Fibroblast of skin of right quadriceps (primary cell): ENCODE measurements around the gene RALBP1.

Source experiments
- DNase-seq: peaks from one replicate; pipeline ENCODE4 v3.0.0-alpha.2; 2013

RALBP1 gene

DNA sequence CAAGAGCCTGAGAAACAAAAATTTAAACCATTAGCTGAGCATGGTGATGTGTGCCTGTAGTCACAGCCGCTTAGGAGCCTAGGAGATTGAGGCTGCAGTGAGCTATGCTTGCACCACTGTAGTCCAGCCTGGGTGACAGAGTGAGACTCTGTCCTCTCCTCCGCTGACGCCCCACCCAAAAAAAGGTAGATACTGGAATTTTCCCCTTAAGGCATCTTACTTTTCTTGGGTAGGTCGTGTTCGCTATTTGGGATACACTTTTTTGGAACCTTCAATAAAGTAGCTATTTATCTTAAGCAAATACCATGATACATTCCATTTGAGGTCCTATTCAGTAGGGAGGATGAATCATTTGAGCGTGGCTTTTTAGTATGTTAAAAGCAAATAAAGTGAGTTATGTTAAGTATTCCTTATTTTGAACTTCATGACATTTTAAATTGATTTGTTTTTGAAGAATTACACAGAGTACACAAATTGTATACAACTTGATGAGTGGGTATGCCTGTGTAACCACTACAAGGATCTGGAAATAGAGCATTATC is 38.7 kb downstream of the RALBP1 start:
- DNase-seq, result peak; percentile 81

DNA sequence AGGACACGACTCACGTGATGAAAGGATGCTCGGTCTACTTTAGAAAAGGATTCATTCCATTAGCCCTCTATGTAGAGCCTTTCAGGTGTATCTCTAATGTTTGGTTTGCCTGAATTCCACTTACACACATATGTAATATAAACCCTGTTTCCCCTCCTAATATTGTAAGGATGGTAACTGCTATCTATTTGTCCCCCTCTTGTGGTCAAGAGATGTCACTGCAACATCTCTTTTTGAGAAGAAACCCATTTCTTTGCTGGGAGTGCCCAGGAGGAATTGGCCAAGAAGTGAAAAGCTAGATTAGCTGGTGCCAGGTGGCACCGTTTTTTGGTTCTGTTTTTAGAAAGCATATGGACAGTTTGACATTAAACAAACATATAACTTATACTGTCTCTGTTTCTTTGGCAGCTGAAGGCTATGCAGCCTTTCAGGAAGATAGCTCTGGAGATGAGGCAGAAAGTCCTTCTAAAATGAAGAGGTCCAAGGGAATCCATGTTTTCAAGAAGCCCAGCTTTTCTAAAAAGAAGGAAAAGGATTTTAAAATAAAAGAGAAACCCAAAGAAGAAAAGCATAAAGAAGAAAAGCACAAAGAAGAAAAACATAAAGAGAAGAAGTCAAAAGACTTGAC is 41.2 kb downstream of the RALBP1 start:
- peak; percentile 49 for DNase-seq

DNA sequence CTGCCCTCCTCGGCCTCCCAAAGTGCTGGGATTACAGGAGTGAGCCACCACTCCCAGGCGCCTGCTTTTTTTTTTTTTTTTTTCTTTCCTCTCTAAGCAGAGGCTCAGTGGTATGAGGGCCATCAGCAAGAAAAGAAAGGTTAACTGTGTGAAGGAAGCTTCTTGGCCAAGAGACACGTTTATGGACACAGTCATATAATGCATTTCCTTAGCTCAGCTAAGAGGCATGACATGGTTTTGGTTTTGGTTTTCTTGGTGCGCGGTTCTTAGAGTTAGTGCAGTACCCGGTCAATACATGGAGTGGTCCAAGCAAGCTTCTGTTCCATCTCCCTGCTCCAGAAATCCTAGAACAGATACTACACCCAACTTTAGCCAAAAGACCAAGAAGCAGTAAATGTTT is 42.6 kb downstream of the RALBP1 start:
- no peak for DNase-seq

DNA sequence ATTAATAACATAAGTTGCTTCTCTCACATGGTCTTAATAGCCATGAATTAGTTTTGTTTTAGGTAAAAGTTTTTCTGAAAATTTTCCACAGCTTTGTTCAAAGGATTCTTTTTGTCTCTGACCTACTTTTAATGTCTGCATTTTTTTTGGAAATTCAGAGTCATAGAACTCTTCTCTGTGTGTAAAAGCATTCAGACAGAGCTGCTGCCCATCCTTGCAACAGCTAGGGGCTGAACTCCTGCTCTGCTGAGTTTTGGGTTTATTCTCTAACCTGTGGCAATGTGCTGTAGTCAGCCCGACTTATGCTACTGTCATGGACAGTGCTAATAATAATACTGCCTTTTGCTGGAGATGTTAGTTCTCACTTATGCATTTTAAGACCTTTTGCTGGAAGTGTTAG is 44.1 kb downstream of the RALBP1 start:
- no peak for DNase-seq

DNA sequence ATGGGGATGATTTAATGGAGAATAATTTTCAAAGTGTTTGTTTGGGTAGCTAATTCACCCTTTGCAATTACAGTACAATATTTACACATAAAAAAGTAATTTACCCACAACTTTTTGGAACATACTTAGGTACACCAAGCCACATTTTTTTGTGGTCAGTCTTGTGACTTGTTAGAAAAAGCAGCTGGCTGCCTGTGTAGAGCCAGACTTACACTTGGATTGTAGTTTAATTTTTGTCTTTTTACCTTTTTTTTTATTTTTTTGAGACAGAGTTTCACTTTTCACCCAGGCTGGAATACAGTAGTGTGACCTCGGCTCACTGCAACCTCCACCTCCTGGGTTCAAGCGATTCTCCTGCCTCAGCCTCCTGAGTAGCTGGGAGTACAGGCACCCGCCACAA is 45.4 kb downstream of the RALBP1 start:
- no peak for DNase-seq

DNA sequence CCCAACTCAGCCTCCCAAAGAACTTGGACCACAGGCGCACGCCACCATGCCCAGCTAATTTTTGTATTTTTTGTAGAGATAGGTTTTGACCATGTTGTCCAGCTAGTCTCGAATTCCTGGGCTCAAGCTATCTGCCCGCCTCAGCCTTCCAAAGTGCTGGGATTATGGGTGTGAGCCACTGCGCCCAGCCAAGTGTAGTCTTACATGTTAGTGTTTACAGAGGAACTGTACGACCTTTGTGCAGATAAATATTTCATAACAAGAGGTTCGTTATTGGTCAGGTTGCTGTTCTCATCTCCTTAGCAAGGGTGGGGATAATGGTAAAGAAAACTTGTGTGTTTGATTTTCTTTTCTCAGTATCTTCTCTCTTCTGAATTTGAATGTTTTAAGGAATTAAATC is 46.5 kb downstream of the RALBP1 start:
- no peak for DNase-seq

DNA sequence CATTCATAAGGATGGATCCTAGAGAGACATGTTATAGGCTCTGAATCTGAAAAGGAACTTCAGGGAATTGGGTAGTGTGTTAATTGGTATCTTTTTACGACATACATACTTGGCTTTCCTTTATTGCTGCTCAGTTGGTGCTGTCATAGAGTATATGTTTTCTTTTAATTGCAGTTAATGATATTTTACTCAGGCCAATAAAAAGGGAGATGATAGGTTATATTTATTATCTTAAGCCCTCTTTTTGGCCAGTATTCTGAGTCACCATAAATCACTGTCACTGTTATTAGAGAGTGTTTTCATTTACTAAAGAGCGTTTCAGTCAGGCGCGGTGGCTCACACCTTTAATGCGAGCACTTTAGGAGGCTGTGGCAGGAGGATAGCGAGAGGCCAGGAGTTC is 47.6 kb downstream of the RALBP1 start:
- DNase-seq, result no peak

DNA sequence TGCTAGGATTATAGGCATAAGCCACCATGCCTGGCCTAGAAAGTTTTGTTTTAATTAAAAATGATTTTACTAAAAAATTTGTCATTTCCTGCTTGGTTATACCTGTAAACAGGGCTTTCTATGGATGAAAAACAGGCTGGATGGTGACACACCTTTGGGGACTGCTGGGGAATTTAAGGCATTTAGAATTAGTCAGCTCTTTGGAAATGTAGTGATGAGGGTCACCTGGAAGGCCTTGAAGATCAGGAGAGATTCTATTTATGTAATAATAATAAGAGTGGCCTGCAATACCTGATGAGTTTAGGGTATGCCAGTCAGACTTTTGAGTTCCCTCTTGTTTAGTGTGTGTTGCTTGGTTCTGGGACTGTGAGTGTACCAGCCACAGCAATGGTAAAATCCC is 51.1 kb downstream of the RALBP1 start:
- DNase-seq, result no peak

DNA sequence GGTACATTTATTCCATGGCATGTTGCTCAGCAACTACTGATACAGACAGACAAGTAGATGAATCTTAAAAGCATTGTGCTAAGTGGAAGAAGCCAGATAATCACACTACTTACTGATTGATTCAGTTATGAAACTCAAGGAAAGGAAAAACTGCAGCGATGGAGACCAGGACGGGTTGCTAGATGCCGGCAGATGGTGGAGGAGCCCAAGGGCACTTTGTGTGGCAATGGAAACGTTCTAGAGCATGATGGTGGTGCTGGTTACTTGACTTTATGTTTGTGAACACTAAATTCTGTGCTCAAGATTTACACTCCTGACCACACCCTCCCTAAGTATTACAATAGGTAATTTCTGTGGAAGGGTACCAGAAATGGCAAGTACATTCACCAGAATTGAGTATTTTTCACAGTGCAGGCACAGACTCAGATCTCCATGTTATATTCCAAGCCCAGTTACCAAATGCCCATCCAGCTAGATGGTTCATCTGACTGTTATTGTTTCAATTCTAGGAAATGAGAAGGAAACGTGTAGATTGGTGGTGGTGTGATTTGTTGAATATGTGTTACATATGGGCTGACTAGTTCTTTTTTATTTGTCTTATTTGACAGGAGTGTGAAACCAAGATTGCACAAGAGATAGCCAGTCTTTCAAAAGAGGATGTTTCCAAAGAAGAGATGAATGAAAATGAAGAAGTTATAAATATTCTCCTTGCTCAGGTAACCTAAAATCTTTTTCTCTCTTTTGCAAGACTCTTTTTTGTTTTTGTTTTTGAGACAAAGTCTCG is 55.1 kb downstream of the RALBP1 start:
- DNase-seq, result no peak

DNA sequence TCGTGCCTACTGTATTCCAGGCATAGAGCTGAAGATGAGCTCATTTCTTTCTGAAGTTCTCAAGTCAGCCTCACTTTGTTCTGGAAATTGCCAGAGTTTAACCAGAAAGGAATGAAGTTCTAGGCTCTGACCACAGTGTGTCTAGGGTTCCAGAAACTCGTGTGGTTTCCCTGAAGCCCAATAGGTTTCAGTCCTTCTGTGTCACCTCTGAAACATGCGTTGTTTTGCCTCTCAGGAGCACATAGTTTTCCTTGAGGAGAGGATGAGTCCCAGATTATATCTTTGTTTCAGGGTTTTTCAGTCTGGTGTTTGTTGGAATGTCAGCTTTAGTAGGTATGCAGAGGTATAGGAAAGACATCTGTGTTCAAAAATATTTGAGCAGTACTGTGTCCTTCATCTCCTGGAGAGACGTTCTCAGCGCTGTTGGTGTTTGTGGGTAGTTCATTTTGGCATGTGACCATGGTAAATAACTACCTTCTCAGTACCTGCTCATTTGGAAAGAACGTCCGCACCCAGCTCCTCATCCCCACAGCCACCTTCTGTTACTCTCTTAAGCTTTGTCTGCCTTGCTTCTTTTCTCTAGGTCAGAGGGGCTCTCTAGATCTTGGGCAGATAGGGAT is 56.6 kb downstream of the RALBP1 start:
- DNase-seq, result peak; percentile 42

DNA sequence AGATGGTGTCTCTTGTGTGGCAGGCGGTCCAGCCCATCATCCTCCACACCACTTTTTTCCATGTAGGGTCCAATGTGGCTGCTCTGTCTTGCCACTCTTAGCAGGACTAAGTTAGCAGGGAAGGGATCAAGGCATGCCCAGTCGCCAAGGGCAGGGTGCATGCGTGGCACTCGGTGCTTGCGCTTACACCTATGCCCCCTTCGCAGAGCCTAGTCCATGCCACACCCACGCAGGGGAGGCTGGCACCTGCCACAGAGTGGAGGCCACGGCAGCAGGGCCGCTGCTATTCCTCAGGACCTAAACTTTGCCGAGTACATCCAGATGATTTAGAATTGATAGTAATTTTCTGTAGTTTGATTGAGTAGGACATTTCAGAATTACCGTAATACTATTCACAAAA is 59.5 kb downstream of the RALBP1 start:
- DNase-seq, result no peak

DNA sequence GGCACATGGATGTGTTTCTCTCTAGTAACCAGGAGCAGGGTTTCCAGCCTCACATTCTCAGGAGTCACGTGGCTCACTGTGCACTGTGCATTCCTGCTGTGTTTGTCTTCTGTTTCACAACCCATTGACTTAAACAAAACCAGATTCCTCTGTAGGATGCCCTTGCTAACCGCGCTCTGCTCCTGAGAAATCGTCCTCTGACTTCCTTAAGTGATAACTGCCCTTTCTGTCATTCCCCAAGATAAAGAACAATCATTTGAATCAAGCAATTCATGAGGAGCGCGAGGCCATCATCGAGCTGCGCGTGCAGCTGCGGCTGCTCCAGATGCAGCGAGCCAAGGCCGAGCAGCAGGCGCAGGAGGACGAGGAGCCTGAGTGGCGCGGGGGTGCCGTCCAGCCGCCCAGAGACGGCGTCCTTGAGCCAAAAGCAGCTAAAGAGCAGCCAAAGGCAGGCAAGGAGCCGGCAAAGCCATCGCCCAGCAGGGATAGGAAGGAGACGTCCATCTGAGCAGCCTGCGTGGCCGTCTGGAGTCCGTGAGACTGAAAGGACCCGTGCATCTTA is 60.2 kb downstream of the RALBP1 start:
- DNase-seq, result peak; percentile 96

DNA sequence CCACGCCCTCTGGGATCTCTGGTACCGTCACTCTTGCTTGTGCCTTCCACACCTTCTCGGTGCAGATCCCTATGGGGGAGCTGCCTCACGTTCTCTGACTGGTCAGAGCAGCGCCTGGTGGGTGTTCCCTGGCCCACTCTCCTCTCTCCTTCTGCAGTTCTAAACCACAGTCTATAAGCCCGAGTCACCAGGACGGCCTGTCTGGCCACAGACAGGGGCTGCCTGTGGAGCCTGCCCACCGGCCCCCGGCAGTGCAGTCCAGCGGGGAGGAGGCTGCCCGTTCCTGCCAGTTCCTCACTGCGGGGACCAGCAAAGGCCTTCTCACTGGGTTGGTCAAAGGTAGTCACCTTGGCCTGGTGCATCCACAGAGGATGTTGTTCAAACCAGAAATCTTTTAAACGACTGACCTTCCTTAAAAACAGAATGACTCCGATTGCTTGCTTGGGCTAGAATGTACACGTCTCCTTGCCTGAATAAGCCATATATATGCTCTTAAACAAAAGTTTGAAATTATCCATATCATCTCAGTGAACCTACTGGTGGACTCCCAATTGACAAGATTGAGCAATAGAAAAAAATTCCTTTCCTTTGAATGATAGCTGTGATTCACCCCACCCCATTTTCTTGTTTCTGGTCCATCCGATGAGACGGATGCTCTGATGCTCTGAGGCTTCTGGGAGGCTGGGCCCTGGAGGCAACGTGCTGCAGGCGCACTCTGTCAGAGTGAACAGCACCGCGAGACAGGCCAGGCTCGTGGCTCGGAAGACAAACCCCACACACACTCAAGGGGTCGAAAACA is 61.2 kb downstream of the RALBP1 start:
- DNase-seq, result peak; percentile 69

DNA sequence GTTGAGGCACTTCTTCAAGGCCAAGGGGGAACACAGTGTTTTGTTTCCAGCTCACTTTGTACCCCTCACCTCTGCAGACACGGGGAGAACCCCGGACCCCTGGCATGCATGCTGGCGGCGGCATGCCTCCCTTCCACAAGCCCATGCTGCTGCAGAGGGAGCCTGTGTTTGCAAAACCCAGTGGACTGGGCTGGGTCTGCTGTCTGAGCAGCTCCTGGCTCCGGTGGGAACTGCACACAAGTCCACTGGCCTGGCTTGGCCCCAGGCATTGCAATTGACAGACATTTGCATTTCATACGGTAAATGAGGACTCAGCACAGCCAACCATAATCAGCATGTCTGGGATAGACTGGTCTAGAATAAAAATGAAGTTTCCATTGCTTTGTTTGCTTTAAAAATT is 62.4 kb downstream of the RALBP1 start:
- no peak for DNase-seq

DNA sequence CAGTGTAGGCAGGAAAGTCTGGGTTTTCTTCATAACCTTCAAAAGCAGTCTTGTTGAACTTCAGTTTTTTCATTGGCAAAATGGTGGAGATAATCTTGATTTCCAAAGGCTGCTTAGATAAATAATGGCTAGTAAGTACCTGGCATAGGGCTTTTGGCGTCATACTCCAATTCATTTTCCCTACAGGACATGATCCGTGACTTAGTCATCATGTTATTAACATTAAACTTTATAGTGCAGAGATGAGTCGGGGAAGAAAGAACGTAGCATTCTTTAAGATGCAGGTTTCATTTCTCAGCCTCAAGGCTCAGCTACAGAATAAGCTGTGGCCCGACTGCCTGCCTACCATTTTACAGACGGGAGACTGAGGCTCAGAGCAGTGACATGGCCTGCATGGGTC is 64.0 kb downstream of the RALBP1 start:
- peak; percentile 89 for DNase-seq

DNA sequence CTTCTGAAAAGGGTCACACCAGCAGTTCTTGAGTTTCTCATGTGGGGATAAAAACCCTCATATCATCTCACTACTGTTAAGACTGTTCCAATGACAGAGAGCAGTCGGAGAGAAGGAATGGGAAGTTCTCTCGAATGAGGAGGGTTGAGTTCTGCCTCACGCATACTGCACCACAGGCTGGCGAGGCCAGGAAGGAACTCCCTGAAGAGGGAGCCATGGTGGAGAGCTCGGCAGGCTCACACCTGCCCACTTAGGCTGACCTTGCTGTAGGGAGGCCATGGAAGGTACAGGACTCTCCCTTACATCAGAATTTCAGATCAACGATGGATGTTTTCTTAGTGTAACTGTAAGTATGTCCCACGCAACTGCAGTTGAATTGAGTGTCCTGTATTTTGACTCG is 64.6 kb downstream of the RALBP1 start:
- DNase-seq, result no peak

DNA sequence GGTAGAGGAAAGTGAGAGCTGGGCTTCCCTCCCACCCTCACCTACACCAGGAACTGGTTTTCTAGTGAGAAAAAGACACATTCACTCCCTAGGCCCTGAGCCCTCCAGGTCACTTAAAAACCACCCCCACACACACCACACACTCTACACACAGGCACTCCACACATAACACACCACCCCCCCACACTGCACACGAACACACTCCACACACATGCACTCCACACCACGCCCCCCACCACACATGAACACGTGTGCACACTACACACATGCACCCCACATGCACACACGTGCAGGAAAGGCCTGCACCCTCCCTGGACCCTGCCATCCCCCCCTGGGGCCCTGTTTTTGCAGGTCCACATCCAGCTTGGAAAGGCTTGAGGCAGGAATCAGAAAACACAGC is 67.6 kb downstream of the RALBP1 start:
- no peak for DNase-seq

DNA sequence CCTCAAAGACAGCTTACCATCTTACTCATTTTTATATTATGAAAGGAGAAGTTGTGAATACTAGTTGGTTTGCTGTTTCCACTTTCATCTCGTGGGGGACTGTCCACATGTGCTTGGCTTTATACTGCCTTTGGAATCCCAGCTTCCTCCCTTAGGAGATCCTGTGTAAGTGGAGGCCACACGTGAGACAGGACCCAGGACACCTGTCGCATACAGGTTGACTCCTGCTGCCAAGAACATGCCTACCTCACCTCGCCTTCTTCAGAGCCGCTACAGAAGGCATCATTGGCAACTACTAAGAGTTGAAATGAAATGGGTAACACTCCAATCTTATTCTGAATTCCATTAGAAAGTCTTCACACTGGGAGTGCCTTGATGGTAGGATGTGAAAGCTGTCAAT is 69.7 kb downstream of the RALBP1 start:
- DNase-seq, result no peak

DNA sequence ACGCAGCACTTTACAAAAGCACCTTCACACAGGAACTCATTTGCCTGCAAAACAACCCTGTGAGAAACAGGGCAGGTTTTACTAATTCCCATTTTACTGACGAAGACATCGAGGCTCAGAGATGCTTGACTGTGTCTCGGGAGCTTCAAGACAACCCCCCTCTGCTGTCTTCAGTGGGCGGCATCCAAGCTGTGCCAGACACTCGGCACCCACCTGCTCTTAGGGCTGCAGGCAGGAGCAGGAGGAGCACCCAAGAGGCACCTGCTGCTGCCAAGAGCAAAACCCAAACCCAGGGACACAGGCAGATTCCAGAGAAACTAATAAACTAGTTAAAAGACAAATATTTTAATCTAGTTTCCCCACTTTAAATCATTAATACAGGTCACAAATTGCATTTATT is 71.2 kb downstream of the RALBP1 start:
- no peak for DNase-seq

DNA sequence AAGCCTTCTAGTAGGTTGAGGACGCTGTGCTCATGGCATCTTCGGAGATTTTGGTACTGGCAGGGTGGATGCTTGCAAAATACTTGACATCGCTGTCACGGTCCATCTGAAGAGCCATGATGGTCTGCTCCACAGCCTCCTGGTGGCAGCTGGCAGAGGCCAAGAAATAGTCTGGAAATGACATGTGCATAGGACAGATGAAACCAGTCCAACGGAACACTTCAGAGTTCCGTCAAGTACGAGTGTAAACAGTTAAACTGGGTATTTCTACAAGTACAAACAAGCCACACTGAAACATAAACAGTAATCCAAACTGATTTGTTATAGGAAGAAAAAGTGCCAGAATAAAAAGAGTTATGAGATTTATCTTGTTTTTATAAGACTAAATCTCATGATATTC is 72.5 kb downstream of the RALBP1 start:
- DNase-seq, result no peak

DNA sequence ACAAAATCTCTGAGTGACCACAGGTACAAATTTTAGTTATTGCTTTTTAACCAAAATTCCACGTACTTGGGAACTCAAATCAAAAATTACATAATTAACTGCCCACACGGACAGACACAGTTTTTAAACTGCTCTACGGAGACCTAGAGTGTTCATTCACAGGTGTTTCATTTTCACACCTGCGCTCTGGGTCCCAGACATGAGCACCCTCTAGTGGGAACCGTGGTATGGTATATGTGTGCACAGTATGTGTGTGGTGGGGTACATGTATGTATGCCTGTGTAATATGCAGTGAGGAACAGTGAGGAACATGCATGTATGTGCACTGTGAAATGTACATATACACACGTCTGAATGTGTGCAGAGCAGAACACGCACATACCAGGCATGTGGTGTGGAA is 74.1 kb downstream of the RALBP1 start:
- DNase-seq, result no peak

DNA sequence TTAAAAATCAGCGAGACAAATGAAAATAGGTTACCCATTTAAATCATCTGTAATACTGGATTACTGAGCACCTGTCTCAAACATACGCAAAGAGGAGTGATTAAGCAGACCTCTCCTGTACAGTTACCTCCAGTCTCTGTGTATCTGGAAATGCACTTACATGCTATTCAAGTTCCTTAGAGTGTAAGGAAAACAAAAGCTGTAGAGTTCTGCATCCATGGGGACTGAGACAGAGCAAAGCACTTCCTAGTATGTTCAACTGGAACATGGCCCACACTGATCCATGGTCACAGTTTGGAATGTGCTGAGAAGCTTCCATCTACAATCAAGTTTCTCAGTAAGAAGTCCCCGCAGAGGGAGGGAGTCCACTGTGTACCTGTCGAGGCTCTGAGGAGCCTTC is 75.1 kb downstream of the RALBP1 start:
- DNase-seq, result no peak

DNA sequence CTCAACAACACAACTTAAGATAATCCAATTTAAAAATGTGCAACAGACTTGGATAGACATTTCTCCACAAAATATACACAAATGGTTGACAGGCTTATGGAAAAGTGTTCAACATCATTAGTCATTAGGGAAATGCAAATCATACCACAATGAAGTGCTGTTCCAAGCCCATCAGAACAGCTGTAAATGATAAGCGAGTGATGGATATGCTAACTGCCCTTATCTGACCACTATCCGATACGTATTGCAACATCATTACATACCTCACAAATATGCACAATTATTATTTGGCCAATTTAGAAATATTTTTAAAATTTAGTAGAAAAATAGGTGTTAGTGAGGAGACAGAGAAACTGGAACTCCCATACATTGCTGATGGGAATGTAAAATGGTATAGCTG is 76.9 kb downstream of the RALBP1 start:
- DNase-seq, result peak; percentile 29
